ENCODE data around the gene DIPK2B. TPM values are rescaled to one million over a fixed set of nuclear protein-coding genes. Genes with fewer than 3 reads are reported as not detected.

Gene DIPK2B
- total and polyA plus RNA-seq, 2 of the 4 experiments (the other 2 are of a cell fraction) = not detected

DNA sequence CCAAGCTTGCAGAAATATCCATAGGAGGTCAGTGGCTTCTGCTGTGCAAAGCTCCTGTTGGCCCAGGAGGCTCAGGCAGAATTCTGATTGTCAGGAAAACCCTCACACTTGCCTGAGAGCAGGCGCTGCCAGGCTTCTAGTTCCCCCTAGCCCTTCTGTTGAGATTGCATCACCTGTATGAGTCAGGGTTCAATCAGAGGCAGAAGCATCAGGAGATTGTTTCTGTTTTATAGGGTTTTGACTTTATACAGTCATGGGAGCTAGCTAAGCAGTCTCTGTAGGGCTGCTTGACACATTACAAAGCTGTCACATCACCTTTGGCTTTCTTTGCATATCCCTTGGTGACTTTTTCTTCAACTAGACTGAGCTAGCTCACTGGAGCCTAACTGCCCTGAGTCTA is 27.8 kb downstream of the DIPK2B start:
- Histone ChIP-seq H3K27me3 (ENCODE audit: control insufficient read depth, insufficient read depth, low read length) (peaks cover 14% of the 10 kb centered on the region), H2BK20ac (ENCODE audit: low read depth, low read length) (no peak overlapping the region), H3K18ac (ENCODE audit: low read depth, low read length) (no peak overlapping the region), H3K4me3 (ENCODE audit: insufficient read depth, low read depth, low read length) (no peak overlapping the region), H3K4ac (ENCODE audit: low read depth, low read length) (no peak overlapping the region), H2BK120ac (ENCODE audit: low read depth, low read length) (no peak overlapping the region), H3K27ac (ENCODE audit: insufficient read depth, low read length) (no peak overlapping the region), H2AK9ac (replicated peaks; ENCODE audit: low read depth, low read length, poor library complexity) (no peak overlapping the region), H2AFZ (replicated peaks; ENCODE audit: low read length, poor library complexity) (no peak overlapping the region), H3K56ac (ENCODE audit: extremely low read depth, insufficient read depth, low read length) (no peak overlapping the region), H3K9me3 (ENCODE audit: control insufficient read depth, insufficient read depth, low read length) (no peaks in the 10 kb centered on the region), H3K4me2 (ENCODE audit: low read depth, low read length) (no peak overlapping the region), H4K20me1 (ENCODE audit: insufficient read depth, low read length) (no peaks in the 10 kb centered on the region), H3K9ac (ENCODE audit: low read depth, low read length) (no peak overlapping the region), H2AK5ac (ENCODE audit: low read depth, low read length) (no peak overlapping the region), H4K91ac (ENCODE audit: insufficient read depth, low read depth, low read length) (no peak overlapping the region), H2BK15ac (ENCODE audit: low read depth, low read length) (no peak overlapping the region), H3K79me1 (ENCODE audit: low read depth in 1 of 2, low read length in 2 of 2) (no peaks in the 10 kb centered on the region), H3K23ac (ENCODE audit: low read depth, low read length) (no peak overlapping the region), H3K4me1 (ENCODE audit: control insufficient read depth, insufficient read depth, low read length) (no peaks in the 10 kb centered on the region), H4K8ac (ENCODE audit: low read depth in 2 of 2, low read length in 2 of 2) (no peak overlapping the region), H4K5ac (ENCODE audit: low read depth, low read length) (no peak overlapping the region), H2BK5ac (ENCODE audit: low read depth, low read length, poor library complexity, severe bottlenecking) (no peak overlapping the region), H3K9me1 (ENCODE audit: insufficient read depth, low read length) (no peaks in the 10 kb centered on the region), H3K36me3 (ENCODE audit: control insufficient read depth, insufficient read depth, low read length) (no peaks in the 10 kb centered on the region), H3K14ac (replicated peaks; ENCODE audit: low read depth, low read length) (no peak overlapping the region)
- dilution Hi-C loops (cut with HindIII; ENCODE audit: low sequenced_read_pairs, unreplicated experiment) = no loop called here
- WGBS, 2 experiments (ENCODE audit: extremely low coverage in 2 of 2, insufficient read length in 1 of 2) = no CpG with 5 or more reads among the region's 1 CpG
- CTCF ChIA-PET = interaction anchor here (1.3 kb wide), 1 partner anchor 14 kb away, joined by 4 read pairs; no protein-coding TSS in a partner anchor
- DNase-seq (peak; percentile 54), ATAC-seq (ENCODE audit: low read depth) (no peak; the same call in 1 of the 2 replicates)
- no TSS peak for BruUV-seq (replicated peaks)
- POLR2A ChIA-PET (ENCODE audit: unreplicated experiment) = no interaction called here
- intact Hi-C loops (cut with micrococcal nuclease) = no loop called here
- peak; percentile 72 for TF ChIP-seq CEBPB (IDR thresholded peaks at IDR 0.05; ENCODE audit: low read depth, low read length)
- TF ChIP-seq POLR2A (IDR thresholded peaks at IDR 0.05; ENCODE audit: low read depth, low read length) = no peak
- no peak for TF ChIP-seq BHLHE40 (IDR thresholded peaks at IDR 0.05; ENCODE audit: low read depth, low read length)
- TF ChIP-seq RAD21 (IDR thresholded peaks at IDR 0.05; ENCODE audit: low read length) = no peak
- in situ Hi-C loops (cut with MboI; ENCODE audit: low sequenced_read_pairs) = no loop called here

All from IMR-90 (cell line).